GM23338 (cell line): ENCODE results near the gene SMG9. TPM values are rescaled to one million over a fixed set of nuclear protein-coding genes. Genes with fewer than 3 reads are reported as not detected.

Experiments
- ATAC-seq: fragments of 200-7000 bp; cut with Tn5 transposase; 3 replicates; pipeline ENCODE4 v1.9.1; 2020
- DNase-seq: peaks from one replicate; pipeline ENCODE4 v3.0.0-alpha.2; 2015; ENCODE audit warnings: low spot score
- H2AFZ ChIP-seq: fragments of 200-600 bp; sonication (generic); 2 replicates; pipeline ENCODE4 v1.8.0; 2016; ENCODE audit warnings: antibody characterized with exemption, mild to moderate bottlenecking, moderate library complexity
- H3F3A ChIP-seq: fragments of 200-600 bp; sonication (generic); replicated peaks from 2 replicates; pipeline ENCODE4 v1.8.0; 2017; ENCODE audit warnings: antibody characterized with exemption, mixed run types, low read depth
- H3K27ac ChIP-seq: fragments of 200-600 bp; sonication (generic); 2 replicates; pipeline ENCODE4 v1.6.1; 2016; ENCODE audit warnings: low read depth
- H3K27me3 ChIP-seq: fragments of 200-600 bp; sonication (generic); 2 replicates; pipeline ENCODE4 v1.8.0; 2016; ENCODE audit warnings: mild to moderate bottlenecking, mixed run types, moderate library complexity; ENCODE audit not compliant: insufficient read depth
- H3K36me3 ChIP-seq: fragments of 200-600 bp; sonication (generic); 2 replicates; pipeline ENCODE4 v1.8.0; 2016; ENCODE audit warnings: mild to moderate bottlenecking; ENCODE audit not compliant: insufficient read depth
- H3K4me1 ChIP-seq: fragments of 200-600 bp; sonication (generic); 2 replicates; pipeline ENCODE4 v1.8.0; 2016; ENCODE audit warnings: mild to moderate bottlenecking, moderate library complexity; ENCODE audit not compliant: insufficient read depth
- H3K4me2 ChIP-seq: fragments of 200-600 bp; sonication (generic); 2 replicates; pipeline ENCODE4 v1.7.1; 2017; ENCODE audit warnings: mixed run types
- H3K4me3 ChIP-seq: fragments of 200-600 bp; sonication (generic); 2 replicates; pipeline ENCODE4 v1.6.1; 2016; ENCODE audit warnings: mixed run types
- H3K79me2 ChIP-seq: fragments of 200-600 bp; sonication (generic); replicated peaks from 2 replicates; pipeline ENCODE4 v1.8.0; 2017; ENCODE audit warnings: mild to moderate bottlenecking; ENCODE audit not compliant: insufficient read depth
- H3K9me2 ChIP-seq: fragments of 200-600 bp; sonication (generic); 2 replicates; pipeline ENCODE4 v1.8.0; 2017; ENCODE audit not compliant: insufficient read depth
- H4K20me1 ChIP-seq: fragments of 200-600 bp; sonication (generic); replicated peaks from 2 replicates; pipeline ENCODE4 v1.8.0; 2017; ENCODE audit warnings: mild to moderate bottlenecking; ENCODE audit not compliant: insufficient read depth
- H3K27ac Mint-ChIP-seq: 2 replicates; pipeline ENCODE4 v1.8.0; 2020; ENCODE audit warnings: inconsistent platforms, mild to moderate bottlenecking, moderate library complexity, mixed read lengths
- H3K27me3 Mint-ChIP-seq: 3 replicates; pipeline ENCODE4 v1.8.0; 2022; ENCODE audit warnings: low read depth, mild to moderate bottlenecking, moderate library complexity, mixed read lengths, inconsistent platforms; ENCODE audit not compliant: insufficient read depth, poor library complexity
- H3K36me3 Mint-ChIP-seq: 3 replicates; pipeline ENCODE4 v1.8.0; 2021; ENCODE audit warnings: low read depth, mild to moderate bottlenecking, inconsistent platforms, moderate library complexity, mixed read lengths
- H3K4me1 Mint-ChIP-seq: 3 replicates; pipeline ENCODE4 v1.8.0; 2020; ENCODE audit warnings: mild to moderate bottlenecking, inconsistent platforms, mixed read lengths
- H3K4me3 Mint-ChIP-seq: 3 replicates; pipeline ENCODE4 v1.8.0; 2021; ENCODE audit warnings: moderate library complexity, mild to moderate bottlenecking, inconsistent platforms, mixed read lengths
- H3K9me3 Mint-ChIP-seq: 3 replicates; pipeline ENCODE4 v1.8.0; 2020; ENCODE audit warnings: moderate library complexity, mild to moderate bottlenecking, inconsistent platforms, mixed read lengths
- CREB1 ChIP-seq: fragments of 250-450 bp; sonication (Bioruptor Pico); IDR thresholded peaks from 2 replicates; pipeline ENCODE4 v1.5.0; 2020; ENCODE audit warnings: low read depth, mild to moderate bottlenecking, moderate library complexity
- CTCF ChIP-seq, 2 experiments: fragments of 200-600 bp in 1 of 2; sonication (generic) in 1 of 2; conservative IDR thresholded peaks; 2 replicates each; pipeline versions ENCODE4 v1.5.1 to v1.6.1; 2016 to 2017; ENCODE audit warnings: antibody characterized with exemption in 2 of 2, low read depth in 2 of 2, mild to moderate bottlenecking in 2 of 2, moderate library complexity in 1 of 2
- ETS1 ChIP-seq: IDR thresholded peaks from 2 replicates; pipeline ENCODE4 v1.6.1; 2016; ENCODE audit warnings: antibody characterized with exemption
- EZH2phosphoT487 ChIP-seq: fragments of 200-600 bp; sonication (generic); IDR thresholded peaks from one replicate; pipeline ENCODE4 v1.8.1; 2018; ENCODE audit warnings: antibody characterized with exemption; ENCODE audit not compliant: unreplicated experiment
- JUNB ChIP-seq: IDR thresholded peaks from one replicate; pipeline ENCODE4 v1.6.1; 2016; ENCODE audit warnings: antibody characterized with exemption; ENCODE audit not compliant: unreplicated experiment
- NANOG ChIP-seq: IDR thresholded peaks from 2 replicates; pipeline ENCODE4 v1.6.1; 2016; ENCODE audit warnings: antibody characterized with exemption, borderline replicate concordance
- STAT1 ChIP-seq: IDR thresholded peaks from one replicate; pipeline ENCODE4 v1.6.1; 2016; ENCODE audit warnings: antibody characterized with exemption; ENCODE audit not compliant: unreplicated experiment
- ZNF114 ChIP-seq: fragments of 250-450 bp; sonication (Bioruptor Pico); IDR thresholded peaks from 2 replicates; pipeline ENCODE4 v1.5.0; 2020; ENCODE audit warnings: mild to moderate bottlenecking, moderate library complexity
- ZNF331 ChIP-seq: fragments of 250-450 bp; sonication (Bioruptor Pico); IDR thresholded peaks from 2 replicates; pipeline ENCODE4 v1.5.0; 2020; ENCODE audit warnings: low read depth, mild to moderate bottlenecking, moderate library complexity
- ZNF462 ChIP-seq: fragments of 250-450 bp; sonication (Bioruptor Pico); IDR thresholded peaks from 2 replicates; pipeline ENCODE4 v1.5.0; 2020; ENCODE audit warnings: mild to moderate bottlenecking, moderate library complexity
- polyA plus RNA-seq: library from polyadenylated mRNA; unstranded; fragments of >200 nt; fragmentation: Nextera tagmentation; extraction: Ambion mirVana; gene quantifications from 2 replicates; pipeline ENCODE4 v1.2.1, GENCODE V29; 2016
- total RNA-seq: library from RNA; depleted of rRNA; stranded (reverse); fragments of >200 nt; shearing (Covaris generic); gene quantifications from 2 replicates; pipeline ENCODE4 v1.2.3, GENCODE V29; 2014

SMG9 gene
- total and polyA plus RNA-seq, 2 experiments from 2014 or later: 13.2 to 14.0 TPM

GRCh38 chr19:43691755-43692154, 63.0 kb downstream of the SMG9 start:
- H3K4me1 Mint-ChIP-seq: no peaks in the 10 kb centered on the region; the same call in 2 of the 3 replicates
- Histone ChIP-seq H3K9me2 (no peaks in the 10 kb centered on the region), H3K4me3 (no peak overlapping the region), H3K4me2 (no peak overlapping the region), H3K79me2 (no peaks in the 10 kb centered on the region), H3F3A (no peaks in the 10 kb centered on the region), H3K27me3 (no peaks in the 10 kb centered on the region), H3K36me3 (no peaks in the 10 kb centered on the region), H4K20me1 (no peaks in the 10 kb centered on the region), H2AFZ (no peak overlapping the region), H3K4me1 (no peaks in the 10 kb centered on the region), H3K27ac (no peak overlapping the region)
- H3K36me3 Mint-ChIP-seq: no peaks in the 10 kb centered on the region
- no peak overlapping the region for H3K4me3 Mint-ChIP-seq
- peaks cover 19% of the 10 kb centered on the region for H3K9me3 Mint-ChIP-seq
- DNase-seq: no peak
- no peak overlapping the region for H3K27ac Mint-ChIP-seq
- TF ChIP-seq ZNF331 (CRISPR knock-in tag) (no peak), ZNF114 (CRISPR knock-in tag) (no peak), CTCF (conservative IDR thresholded peaks at IDR 0.05; ENCODE audit: low read depth in 2 of 2) (no peak), CREB1 (CRISPR knock-in tag) (no peak), STAT1 (no peak), EZH2phosphoT487 (no peak), NANOG (no peak), JUNB (no peak), ETS1 (no peak), ZNF462 (CRISPR knock-in tag) (no peak)
- peaks cover 7% of the 10 kb centered on the region for H3K27me3 Mint-ChIP-seq
- no peak for ATAC-seq
